ENCODE measurements around the gene HTR3E. TPM values are rescaled to one million over a fixed set of nuclear protein-coding genes. Genes with fewer than 3 reads are reported as not detected.

HTR3E gene
- polyA plus RNA-seq, 3 donors: not detected

GRCh38 chr3:184082465-184082864, 14.4 kb upstream of the HTR3E start:
- Histone ChIP-seq H4K20me1 (ENCODE audit: insufficient read depth, low read length) (no peaks in the 10 kb centered on the region), H3K27ac (ENCODE audit: low read depth in 1 of 2, low read length in 2 of 2) (no peak overlapping the region), H3K36me3 (replicated peaks in 1 of 2; ENCODE audit: control insufficient read depth in 1 of 2, insufficient read depth in 2 of 2, low read length in 2 of 2) (no peaks in the 10 kb centered on the region), H3K4me1 (ENCODE audit: control insufficient read depth in 1 of 2, insufficient read depth in 2 of 2, low read length in 2 of 2) (no peaks in the 10 kb centered on the region), H3K9ac (ENCODE audit: insufficient read depth, low read length, poor library complexity, severe bottlenecking) (no peak overlapping the region), H3K4me2 (replicated peaks; ENCODE audit: extremely low read depth, low read length, poor library complexity, severe bottlenecking) (no peak overlapping the region), H3K4me3 (replicated peaks in 1 of 3; ENCODE audit: low read depth in 2 of 3, low read length in 3 of 3) (no peak overlapping the region), H3K27me3 (ENCODE audit: control insufficient read depth in 2 of 2, insufficient read depth in 2 of 2, low read length in 2 of 2) (no peaks in the 10 kb centered on the region), H3K9me3 (replicated peaks in 1 of 2; ENCODE audit: control insufficient read depth in 1 of 2, insufficient read depth in 1 of 2, low read length in 2 of 2) (peaks cover 16 to 48% of the 10 kb centered on the region in 2 donors), H2AFZ (ENCODE audit: insufficient read depth, low read depth, low read length, poor library complexity, severe bottlenecking) (no peak overlapping the region), H3K79me2 (ENCODE audit: insufficient read depth, low read length) (no peaks in the 10 kb centered on the region)
- H3K9me3 Mint-ChIP-seq: peaks cover 29 to 64% (median 40%) of the 10 kb centered on the region in 7 donors
- intact Hi-C loops (cut with micrococcal nuclease): no loop called here
- TF ChIP-seq CTCF (IDR thresholded peaks at IDR 0.05): no peak
- WGBS (ENCODE audit: insufficient coverage): 80% methylated on average over 1 of the region's 2 CpGs
- peaks cover 2 to 4% (median 3%) of the 10 kb centered on the region in 3 donors for H3K27me3 Mint-ChIP-seq (ENCODE audit: low read depth in 3 of 3)
- H3K4me1 Mint-ChIP-seq: peaks cover 6% of the 10 kb centered on the region
- peak overlapping the region in 1 of 7 donors; percentile 41 for H3K27ac Mint-ChIP-seq
- DNase-seq: no peak
- H3K4me3 Mint-ChIP-seq: no peak overlapping the region
- no peaks in the 10 kb centered on the region for H3K36me3 Mint-ChIP-seq

GRCh38 chr3:184085389-184085852, 11.4 kb upstream of the HTR3E start:
- Histone ChIP-seq H3K4me1 (ENCODE audit: control insufficient read depth in 1 of 2, insufficient read depth in 2 of 2, low read length in 2 of 2) (no peaks in the 10 kb centered on the region), H3K4me2 (replicated peaks; ENCODE audit: extremely low read depth, low read length, poor library complexity, severe bottlenecking) (no peak overlapping the region), H3K27me3 (ENCODE audit: control insufficient read depth in 2 of 2, insufficient read depth in 2 of 2, low read length in 2 of 2) (no peaks in the 10 kb centered on the region), H3K9me3 (replicated peaks in 1 of 2; ENCODE audit: control insufficient read depth in 1 of 2, insufficient read depth in 1 of 2, low read length in 2 of 2) (peaks cover 16 to 48% of the 10 kb centered on the region in 2 donors), H3K36me3 (replicated peaks in 1 of 2; ENCODE audit: control insufficient read depth in 1 of 2, insufficient read depth in 2 of 2, low read length in 2 of 2) (no peaks in the 10 kb centered on the region), H4K20me1 (ENCODE audit: insufficient read depth, low read length) (no peaks in the 10 kb centered on the region), H3K9ac (ENCODE audit: insufficient read depth, low read length, poor library complexity, severe bottlenecking) (no peak overlapping the region), H3K79me2 (ENCODE audit: insufficient read depth, low read length) (no peaks in the 10 kb centered on the region), H2AFZ (ENCODE audit: insufficient read depth, low read depth, low read length, poor library complexity, severe bottlenecking) (no peak overlapping the region), H3K4me3 (replicated peaks in 1 of 3; ENCODE audit: low read depth in 2 of 3, low read length in 3 of 3) (no peak overlapping the region), H3K27ac (ENCODE audit: low read depth in 1 of 2, low read length in 2 of 2) (no peak overlapping the region)
- Mint-ChIP-seq H3K9me3 (peaks cover 29 to 69% (median 41%) of the 10 kb centered on the region in 7 donors), H3K27me3 (ENCODE audit: low read depth in 3 of 3) (peaks cover 0 to 2% (median 2%) of the 10 kb centered on the region in 3 donors), H3K27ac (no peak overlapping the region), H3K4me1 (peaks cover 6% of the 10 kb centered on the region), H3K4me3 (no peak overlapping the region), H3K36me3 (no peaks in the 10 kb centered on the region)
- no peak for TF ChIP-seq CTCF (IDR thresholded peaks at IDR 0.05)
- no peak for DNase-seq
- 34% methylated on average over 3 of the region's 3 CpGs for WGBS (ENCODE audit: insufficient coverage)
- intact Hi-C loops (cut with micrococcal nuclease): no loop called here

Measured in CD14-positive monocyte (primary cell).